Measurements from ENCODE around the gene ENTPD3. TPM values are rescaled to one million over a fixed set of nuclear protein-coding genes. Genes with fewer than 3 reads are reported as not detected.
A peak's percentile ranks its signal among the peaks of the same experiment; 100 is the strongest.
"Not testable (repeated sequence)": the region's sequence is repeated elsewhere in the genome, so short reads cannot be mapped to it uniquely, and the experiment has no call there.

The ENTPD3 gene
- total RNA-seq, 1 experiment from 2014 or later, result not detected

DNA sequence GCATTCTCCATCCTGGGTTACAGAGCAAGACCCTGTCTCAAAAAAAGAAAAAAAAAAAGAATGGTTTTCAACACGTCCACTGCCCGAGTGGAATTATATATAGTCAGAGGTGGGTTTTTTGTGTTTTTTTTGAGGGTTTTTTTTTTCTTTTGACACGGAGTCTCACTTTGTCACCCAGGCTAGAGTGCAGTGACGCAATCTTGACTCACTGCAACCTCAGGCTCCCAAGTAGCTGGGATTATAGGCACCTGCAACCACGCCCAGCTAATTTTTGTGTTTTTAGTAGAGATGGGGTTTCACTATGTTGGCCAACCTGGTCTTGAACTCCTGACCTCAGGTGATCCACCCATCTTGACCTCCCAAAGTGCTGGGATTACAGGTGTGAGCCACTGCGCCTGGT is 73.5 kb downstream of the ENTPD3 start:
- not testable (repeated sequence) for DNase-seq (ENCODE audit: low read depth)

DNA sequence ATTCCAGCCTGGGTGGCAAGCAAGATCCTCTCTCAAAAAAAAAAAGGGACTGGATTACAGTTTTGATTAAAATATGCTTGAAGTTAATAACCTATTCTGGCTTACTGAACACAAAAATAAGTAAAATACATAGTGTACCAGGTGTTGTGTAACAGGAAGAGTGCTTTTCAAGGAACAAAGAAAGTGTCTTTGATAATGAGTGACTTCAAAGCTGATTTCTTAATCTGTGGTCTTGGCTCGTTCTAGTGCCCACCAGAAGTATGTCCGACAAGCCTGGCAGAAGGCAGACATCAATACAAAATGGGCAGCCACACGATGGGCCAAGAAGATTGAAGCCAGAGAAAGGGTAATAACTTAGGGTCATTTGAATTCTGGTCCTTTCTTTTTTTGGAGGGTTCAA is 74.2 kb downstream of the ENTPD3 start:
- DNase-seq (ENCODE audit: low read depth), result no peak

DNA sequence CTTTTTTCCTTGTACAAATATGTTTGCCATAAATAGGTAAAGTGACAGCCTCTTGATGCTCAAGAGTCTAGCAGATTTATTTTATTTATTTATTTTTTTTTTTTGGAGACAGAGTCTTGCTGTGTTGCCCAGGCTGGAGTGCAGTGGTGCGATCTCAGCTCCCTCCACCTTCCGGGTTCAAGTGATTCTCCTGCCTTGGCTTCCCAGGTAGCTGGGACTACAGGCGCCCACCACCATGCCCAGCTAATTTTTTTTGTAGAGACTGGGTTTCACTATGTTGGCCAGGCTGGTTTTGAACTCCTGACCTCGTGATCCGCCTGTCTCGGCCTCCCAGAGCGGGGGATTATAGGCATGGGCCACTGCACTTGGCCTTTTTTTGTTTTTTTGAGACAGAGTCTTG is 75.9 kb downstream of the ENTPD3 start:
- not testable (repeated sequence) for DNase-seq (ENCODE audit: low read depth)

DNA sequence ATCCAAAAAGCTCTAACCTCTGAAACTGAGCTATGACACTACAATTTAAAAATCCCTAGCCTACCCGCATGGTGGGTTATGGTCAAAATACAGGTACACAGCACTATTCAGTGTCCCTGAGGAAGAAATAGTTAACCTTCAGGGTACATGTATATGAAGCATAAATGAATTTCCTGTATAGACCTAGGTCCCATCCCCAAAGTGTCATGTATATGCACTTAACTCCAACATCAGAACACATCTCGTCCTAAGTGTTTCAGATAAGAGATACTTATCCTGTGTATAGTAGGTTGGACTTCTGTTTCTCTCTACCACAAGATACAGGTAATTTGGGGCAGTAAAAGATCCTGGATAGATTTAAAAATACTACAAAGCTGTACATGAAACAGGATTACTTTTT is 76.6 kb downstream of the ENTPD3 start:
- no peak for DNase-seq (ENCODE audit: low read depth)

DNA sequence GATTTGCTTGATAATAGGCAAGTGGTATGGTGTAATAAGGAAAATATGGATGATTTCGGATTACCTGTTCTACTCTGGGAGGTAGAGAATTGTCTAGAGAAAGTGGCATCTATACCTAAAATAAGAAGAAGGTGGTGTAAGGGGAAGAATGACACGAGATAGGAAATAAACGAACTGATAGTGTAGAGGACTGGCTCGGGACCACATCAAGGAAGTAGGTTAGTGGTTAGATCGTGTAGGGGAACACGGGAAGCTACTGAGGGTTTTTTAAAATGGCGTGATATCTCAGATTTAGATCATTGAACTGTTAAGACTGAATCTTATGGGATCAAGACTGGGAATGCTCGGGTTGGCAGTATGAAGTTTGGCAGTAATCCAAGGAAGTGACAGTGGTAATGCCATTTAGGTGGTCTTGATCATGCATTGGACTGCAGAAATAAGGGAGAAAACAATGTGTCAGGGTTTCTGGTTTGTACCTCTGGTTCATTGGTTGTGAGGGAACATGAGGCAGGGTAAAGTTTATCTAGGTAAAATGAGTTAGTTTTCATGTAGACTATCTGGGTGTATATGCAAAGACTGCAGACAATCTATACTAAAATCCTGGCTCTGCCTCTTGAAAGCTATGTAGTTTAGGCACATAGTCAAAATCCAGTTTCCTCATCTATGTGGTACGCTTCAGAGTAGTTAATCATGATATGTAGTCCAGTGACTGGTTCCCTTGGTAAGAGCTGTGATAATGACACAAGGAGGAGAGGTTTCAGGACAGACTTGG is 77.5 kb downstream of the ENTPD3 start:
- no peak for DNase-seq (ENCODE audit: low read depth)

DNA sequence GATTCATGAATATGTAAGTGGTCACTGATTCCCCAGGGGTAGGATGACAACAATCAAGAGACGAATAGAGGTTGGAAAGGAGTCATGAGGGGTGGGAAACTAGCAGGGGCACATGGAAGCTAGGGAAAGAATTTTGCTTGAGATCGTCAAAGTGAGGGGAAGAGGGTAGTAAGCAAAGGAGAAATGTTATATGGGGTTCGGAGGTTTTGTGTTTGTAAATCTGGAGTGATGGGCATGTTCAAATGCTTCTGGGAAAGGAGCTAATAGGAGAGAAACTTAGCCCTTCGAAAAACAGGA is 78.1 kb downstream of the ENTPD3 start:
- DNase-seq (ENCODE audit: low read depth), result no peak

DNA sequence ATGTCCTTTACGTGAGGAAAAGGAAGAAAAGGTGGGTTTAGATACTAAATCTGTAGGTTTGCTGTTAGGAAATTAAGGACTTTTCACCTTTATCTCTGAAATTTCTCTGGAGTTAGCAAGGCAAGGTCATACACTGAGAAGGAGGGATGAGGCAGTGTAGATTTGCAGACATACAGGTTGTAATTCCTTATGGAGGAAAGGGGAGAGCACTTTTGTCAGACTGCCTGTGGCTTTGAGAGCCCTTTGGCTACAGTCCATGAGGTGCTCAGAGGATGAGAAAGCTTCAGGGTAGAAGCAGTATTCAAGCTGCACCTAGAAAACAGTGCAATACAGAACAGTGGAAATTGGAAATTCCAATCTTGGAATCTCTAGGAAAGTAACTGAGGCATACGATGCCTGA is 78.5 kb downstream of the ENTPD3 start:
- DNase-seq (ENCODE audit: low read depth), result no peak

DNA sequence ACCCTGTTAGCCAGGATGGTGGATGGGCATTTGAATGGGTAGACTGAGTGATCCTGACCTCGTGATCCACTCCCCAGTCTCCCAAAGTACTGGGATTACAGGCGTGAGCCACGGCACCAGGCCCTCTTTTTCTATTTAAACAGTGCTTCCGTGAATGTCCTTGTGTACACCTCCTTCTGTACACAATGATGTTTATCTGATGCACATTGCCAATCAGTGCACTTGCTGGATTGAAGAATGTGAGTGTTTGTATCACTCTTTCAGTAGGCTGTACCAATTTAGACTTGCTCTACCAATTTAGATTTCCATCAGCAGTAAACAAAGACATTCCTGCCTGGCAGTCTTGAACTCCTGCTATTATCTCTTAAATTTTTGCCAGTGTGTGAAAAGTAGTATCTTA is 81.0 kb downstream of the ENTPD3 start:
- DNase-seq (ENCODE audit: low read depth), result no peak

DNA sequence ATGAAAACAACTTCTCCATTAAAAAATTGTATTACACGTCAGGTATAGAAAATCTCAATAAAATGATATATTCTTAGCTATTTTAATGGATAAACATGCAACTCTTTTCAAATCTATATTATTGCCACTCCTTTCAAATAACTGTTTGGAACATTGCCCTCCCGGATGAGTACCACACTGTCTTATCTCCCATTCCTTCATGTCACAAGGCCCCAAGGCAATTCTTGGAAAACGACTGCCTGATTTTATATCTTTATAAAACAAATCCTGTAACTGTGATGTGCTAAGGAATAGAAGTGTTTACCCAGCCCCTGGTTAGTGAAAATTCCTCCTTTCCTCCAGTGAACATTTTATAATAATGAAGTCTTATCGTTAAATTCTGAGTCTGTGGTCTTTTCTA is 83.7 kb downstream of the ENTPD3 start:
- DNase-seq (ENCODE audit: low read depth), result no peak

DNA sequence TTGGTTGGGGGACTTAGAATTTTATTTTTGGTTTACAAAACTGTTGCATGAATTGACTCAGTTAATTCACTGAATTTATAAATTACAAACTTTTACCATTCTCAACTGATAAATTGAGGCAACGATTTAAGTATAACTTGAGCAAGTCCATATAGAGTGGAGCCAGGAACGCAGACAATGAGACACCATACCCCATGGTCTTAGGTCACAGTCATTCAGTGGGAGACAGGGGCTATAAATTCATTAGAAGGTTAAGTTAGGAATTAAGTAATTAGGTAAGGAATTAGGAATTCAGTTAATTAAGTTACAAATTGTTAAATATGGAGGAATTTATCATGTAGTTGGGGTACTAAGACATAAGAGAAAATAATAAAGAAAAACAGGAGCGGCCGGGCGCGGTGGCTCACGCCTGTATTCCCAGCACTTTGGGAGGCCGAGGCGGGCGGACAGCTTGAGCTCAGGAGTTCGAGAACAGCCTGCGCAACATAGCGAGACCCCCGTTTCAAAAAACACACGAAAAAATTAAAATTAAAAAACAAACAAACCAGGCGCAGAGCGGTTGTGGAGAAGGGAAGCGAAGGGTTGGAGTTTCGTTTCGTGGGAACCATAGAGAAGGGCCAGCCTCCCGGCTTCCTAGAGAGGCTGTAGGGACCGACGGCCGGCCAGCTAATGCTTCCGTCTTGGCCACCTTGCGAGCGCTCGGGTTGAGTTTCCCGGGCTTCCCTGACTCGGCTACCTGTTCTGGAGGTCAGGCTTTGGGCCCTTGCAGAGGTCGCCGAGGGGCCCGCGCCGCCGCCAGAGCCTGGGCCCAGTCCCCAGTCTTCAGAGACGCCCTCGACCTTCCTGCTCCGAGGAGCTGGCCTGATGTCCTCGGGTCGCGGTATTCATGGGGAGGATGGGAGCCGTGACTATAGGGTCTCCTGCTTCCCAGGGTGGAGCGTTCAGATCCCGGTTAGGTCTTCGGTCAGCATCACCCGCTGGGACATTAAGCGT is 89.8 kb downstream of the ENTPD3 start, which contains the start of gene ZNF619:
Gene ZNF619, plus strand, starts transcription at position 645 of the 993 bp plus-strand sequence. CDS start 858 bp downstream, outside the sequence.
- DNase-seq (ENCODE audit: low read depth), result peak; percentile 69

DNA sequence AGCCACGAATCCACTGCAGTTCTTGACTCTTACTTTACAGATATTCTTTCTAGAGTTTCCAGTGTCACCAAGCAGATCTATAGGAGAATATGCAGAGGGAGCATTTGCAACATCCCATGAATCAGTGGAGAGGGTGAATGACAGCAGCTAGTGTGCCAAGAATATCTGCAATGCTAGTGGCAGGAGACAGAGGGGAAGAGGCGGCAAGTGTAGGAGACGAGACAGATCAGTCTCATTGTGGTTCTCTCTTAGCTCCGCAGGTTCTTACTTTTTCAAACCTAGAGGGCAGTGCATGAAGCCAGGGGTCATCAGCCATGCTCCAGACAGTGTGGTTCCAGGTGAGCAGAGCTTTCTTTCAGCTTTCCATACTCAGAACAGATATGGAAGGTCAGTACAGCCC is 90.7 kb downstream of the ENTPD3 start:
- no peak for DNase-seq (ENCODE audit: low read depth)

Other genes with a start within 250 kb of the ENTPD3 start
- gene EIF1B, start 77.5 kb upstream of the ENTPD3 start, total RNA-seq (2014; rRNA removed; shearing (Covaris generic)), result 15.1 and 18.1 TPM in 2 replicates
- 374 and 444 TPM in 2 replicates for gene RPL14, start 70.2 kb downstream of the ENTPD3 start, total RNA-seq (2014; rRNA removed; shearing (Covaris generic))
- 1.1 and 1.7 TPM in 2 replicates for gene ZNF619, start 89.9 kb downstream of the ENTPD3 start, total RNA-seq (2014; rRNA removed; shearing (Covaris generic))
- 2.8 and 3.5 TPM in 2 replicates for gene ZNF620, start 118.9 kb downstream of the ENTPD3 start, total RNA-seq (2014; rRNA removed; shearing (Covaris generic))
- gene ZNF621, start 137.8 kb downstream of the ENTPD3 start, total RNA-seq (2014; rRNA removed; shearing (Covaris generic)), result 9.9 and 13.0 TPM in 2 replicates